Effector memory CD8-positive, alpha-beta T cell (primary cell): ENCODE data around the gene CHRM4.

Source experiments
- ATAC-seq: fragments of 150-1000 bp; cut with Tn5 transposase; replicated peaks from 2 replicates; pipeline ENCODE4 v1.10.0; 2021; ENCODE audit warnings: mild to moderate bottlenecking, moderate library complexity
- DNase-seq, 3 experiments: peaks; one replicate each; pipeline ENCODE4 v3.0.0; 2021
- H3K27ac Mint-ChIP-seq, 2 donors: one replicate each; pipeline ENCODE4 v1.8.0; 2022; ENCODE audit warnings: mild to moderate bottlenecking in 2 of 2, mixed read lengths in 2 of 2, moderate library complexity in 2 of 2
- H3K27me3 Mint-ChIP-seq, 2 donors: one replicate each; pipeline ENCODE4 v1.8.0; 2022; ENCODE audit warnings: mixed read lengths in 2 of 2
- H3K36me3 Mint-ChIP-seq: one replicate; pipeline ENCODE4 v1.8.0; 2022; ENCODE audit warnings: mild to moderate bottlenecking, moderate library complexity, mixed read lengths; ENCODE audit not compliant: insufficient read depth
- H3K4me1 Mint-ChIP-seq, 2 donors: one replicate each; pipeline ENCODE4 v1.8.0; 2022; ENCODE audit warnings: low read depth in 2 of 2, mixed read lengths in 2 of 2
- H3K4me3 Mint-ChIP-seq, 2 donors: one replicate each; pipeline ENCODE4 v1.8.0; 2022; ENCODE audit warnings: mild to moderate bottlenecking in 2 of 2, mixed read lengths in 2 of 2, moderate library complexity in 2 of 2
- H3K9me3 Mint-ChIP-seq, 2 donors: one replicate each; pipeline ENCODE4 v1.8.0; 2022; ENCODE audit warnings: mixed read lengths in 2 of 2

The CHRM4 gene

DNA sequence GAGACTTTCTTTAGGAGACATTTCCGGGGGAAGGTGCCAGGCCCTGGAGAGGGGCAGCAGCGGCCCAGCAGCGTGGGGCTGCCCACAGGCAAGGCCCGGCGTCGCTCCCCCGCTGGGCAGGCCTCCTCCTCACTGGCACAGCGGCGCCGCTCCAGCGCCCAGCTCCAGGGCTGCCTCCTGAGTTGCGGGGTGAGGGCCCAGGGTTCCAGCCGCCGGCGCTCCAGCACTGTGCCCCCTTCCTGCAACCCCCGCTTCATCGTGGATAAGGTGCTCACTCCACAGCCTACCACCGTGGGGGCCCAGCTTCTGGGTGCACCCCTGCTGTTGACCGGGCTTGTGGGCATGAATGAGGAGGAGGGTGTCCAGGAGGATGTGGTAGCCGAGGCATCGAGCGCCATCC is 25.3 kb downstream of the CHRM4 start:
- ATAC-seq (no peak), DNase-seq (no peak)
- Mint-ChIP-seq H3K36me3 (peaks cover 54% of the 10 kb centered on the region), H3K27me3 (no peaks in the 10 kb centered on the region), H3K4me1 (peaks cover 48 to 50% of the 10 kb centered on the region in 2 donors), H3K27ac (peak overlapping the region in 1 of 2 donors; percentile 67), H3K4me3 (no peak overlapping the region), H3K9me3 (no peaks in the 10 kb centered on the region)

DNA sequence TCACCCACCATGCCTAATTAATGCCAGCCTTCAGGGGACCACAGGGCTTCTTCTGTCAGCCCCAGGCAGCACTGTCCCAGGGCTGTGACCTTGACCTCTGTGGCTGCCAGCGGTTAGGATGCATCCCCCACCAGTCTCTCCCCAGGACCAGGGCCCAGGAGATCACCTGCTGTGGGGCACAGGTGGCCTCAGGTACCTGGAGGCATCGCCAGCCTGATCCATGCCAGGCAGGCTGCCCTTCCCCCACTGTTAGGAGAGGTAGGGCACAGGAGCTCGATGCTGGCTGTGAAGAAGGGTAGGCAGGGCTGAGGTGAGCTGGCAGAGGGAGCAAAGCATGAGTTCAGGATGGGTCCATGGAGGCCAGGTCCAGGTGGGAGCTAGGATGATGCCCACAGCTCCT is 26.8 kb downstream of the CHRM4 start:
- Mint-ChIP-seq H3K4me1 (peaks cover 54 to 60% of the 10 kb centered on the region in 2 donors), H3K9me3 (no peaks in the 10 kb centered on the region), H3K4me3 (no peak overlapping the region), H3K27me3 (no peaks in the 10 kb centered on the region), H3K27ac (peak overlapping the region; percentile 68 to 85), H3K36me3 (peaks cover 50% of the 10 kb centered on the region)
- ATAC-seq, result no peak
- no peak for DNase-seq

DNA sequence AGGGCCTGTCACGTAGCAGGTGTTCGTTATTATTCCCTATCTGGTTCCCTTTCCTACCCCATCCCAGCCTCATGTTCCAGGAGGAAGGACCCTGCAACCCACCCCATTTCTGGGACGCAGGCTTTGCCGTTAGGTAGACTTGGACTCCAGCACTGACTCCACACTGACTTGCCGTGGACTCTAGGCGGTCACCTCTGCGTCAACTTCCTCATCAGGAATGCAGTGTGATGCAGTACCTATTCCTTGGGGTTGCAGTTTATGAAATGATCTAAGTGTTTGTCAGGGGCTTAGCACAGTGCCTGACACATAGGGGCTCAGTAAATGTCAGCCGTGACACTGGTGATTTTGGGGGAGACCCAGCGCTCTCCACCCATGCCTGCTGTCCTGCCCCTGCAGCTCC is 27.5 kb downstream of the CHRM4 start:
- Mint-ChIP-seq H3K4me1 (peaks cover 49 to 60% of the 10 kb centered on the region in 2 donors), H3K4me3 (peak overlapping the region in 1 of 2 donors; percentile 25), H3K36me3 (peaks cover 43% of the 10 kb centered on the region), H3K27me3 (no peaks in the 10 kb centered on the region), H3K9me3 (no peaks in the 10 kb centered on the region), H3K27ac (peak overlapping the region; percentile 68 to 85)
- ATAC-seq (no peak), DNase-seq (no peak)

DNA sequence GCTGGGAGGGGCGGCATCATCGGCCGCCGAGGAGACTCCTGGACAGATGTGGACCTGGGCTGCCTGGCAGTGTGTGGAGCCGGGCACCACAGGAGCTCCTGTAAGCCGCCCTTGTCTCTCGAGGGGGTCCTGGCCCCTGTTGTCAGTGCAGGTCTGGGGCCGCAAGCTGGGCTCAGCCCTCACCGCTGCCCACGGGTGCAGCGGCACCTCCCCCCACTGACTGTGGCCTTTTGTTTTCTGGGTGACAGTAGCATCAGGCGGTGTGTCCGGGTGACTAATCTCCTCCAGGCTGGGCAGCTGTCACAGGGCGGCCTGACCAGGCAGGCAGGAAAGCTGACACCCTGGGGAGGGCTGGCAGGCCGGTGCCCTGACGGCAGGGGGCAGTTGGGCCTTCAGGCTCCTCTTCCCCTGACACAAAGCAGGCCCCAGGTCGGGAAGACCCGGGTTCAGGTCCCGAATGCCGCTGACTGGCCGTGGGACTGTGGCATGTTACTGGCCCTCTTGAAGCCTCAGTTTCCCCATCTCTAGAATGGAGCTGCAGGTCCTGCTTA is 28.0 kb downstream of the CHRM4 start:
- ATAC-seq, result no peak
- peaks cover 42% of the 10 kb centered on the region for H3K36me3 Mint-ChIP-seq
- no peak for DNase-seq
- H3K27me3 Mint-ChIP-seq, result no peaks in the 10 kb centered on the region
- H3K4me3 Mint-ChIP-seq, result peak overlapping the region; percentile 25 to 88
- peak overlapping the region; percentile 68 to 85 for H3K27ac Mint-ChIP-seq
- H3K9me3 Mint-ChIP-seq, result no peaks in the 10 kb centered on the region
- peaks cover 49 to 59% of the 10 kb centered on the region in 2 donors for H3K4me1 Mint-ChIP-seq

DNA sequence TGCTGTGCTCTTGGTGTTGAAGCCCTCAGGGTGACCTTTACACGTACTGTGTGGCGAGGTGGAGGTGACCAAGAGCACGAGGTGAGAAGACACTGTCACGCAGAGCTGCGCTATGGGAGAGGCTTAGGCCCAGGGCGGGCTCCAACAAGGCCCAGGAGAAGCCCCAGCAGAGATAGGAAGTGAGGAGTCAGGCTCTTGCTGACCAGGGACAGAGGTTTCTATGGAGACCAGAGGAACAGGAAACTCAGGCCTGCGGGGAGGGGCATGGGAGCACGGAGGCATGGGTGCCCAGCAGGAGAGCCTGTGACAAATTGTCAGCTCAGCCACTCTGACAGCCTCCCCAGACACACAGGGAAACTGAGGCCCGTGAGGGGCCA is 28.6 kb downstream of the CHRM4 start:
- Mint-ChIP-seq H3K36me3 (peaks cover 38% of the 10 kb centered on the region), H3K27ac (peak overlapping the region; percentile 90 to 92), H3K9me3 (no peaks in the 10 kb centered on the region), H3K4me1 (peaks cover 53 to 57% of the 10 kb centered on the region in 2 donors), H3K27me3 (no peaks in the 10 kb centered on the region), H3K4me3 (peak overlapping the region; percentile 86 to 88)
- no peak for DNase-seq
- ATAC-seq, result no peak

DNA sequence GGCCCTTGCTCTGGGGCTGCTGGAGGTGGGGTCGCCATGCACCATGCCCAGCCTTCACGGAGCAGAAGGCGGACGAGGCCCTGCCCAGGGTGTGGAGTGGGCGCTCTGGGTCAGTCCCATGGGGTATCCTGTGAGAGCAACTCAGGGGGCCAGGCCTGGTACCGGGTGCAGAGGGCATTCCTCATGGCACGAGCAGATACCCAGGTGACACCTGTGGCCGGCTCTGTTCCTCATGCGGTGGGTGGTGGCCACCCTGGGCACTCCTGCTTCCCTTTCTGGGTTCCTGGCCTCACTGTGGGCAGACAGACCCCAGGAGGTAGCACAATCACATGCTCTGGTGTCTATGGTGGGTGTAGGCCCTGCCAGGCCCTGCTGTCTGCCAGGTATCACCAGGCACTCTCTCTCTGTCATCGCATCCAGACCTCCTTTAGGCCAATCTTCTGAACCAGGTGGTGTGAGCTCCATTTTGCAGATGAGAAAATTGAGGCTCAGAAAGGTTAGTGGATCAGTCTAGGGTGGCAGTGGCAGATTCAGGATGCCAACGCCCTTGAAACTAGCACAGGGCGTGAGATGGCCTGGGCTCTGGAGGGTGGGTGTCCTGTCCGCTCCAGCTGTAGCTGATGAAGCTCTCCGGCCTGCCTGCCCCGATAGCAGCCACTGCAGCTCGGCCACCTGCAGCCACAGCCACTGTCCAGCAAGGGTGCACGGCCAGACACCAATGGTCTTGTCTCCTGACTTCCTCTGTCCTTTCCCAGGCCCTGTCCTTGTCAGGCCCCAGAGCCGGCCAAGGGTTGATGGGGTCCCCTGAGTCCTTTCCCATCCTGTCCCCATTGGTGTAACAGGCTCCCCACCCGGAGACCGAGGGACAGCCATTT is 29.2 kb downstream of the CHRM4 start:
- ATAC-seq (no peak), DNase-seq (no peak)
- H3K9me3 Mint-ChIP-seq, result no peaks in the 10 kb centered on the region
- no peaks in the 10 kb centered on the region for H3K27me3 Mint-ChIP-seq
- peak overlapping the region; percentile 86 to 88 for H3K4me3 Mint-ChIP-seq
- H3K36me3 Mint-ChIP-seq, result peaks cover 33% of the 10 kb centered on the region
- peak overlapping the region; percentile 92 to 97 for H3K27ac Mint-ChIP-seq
- peaks cover 59 to 61% of the 10 kb centered on the region in 2 donors for H3K4me1 Mint-ChIP-seq

DNA sequence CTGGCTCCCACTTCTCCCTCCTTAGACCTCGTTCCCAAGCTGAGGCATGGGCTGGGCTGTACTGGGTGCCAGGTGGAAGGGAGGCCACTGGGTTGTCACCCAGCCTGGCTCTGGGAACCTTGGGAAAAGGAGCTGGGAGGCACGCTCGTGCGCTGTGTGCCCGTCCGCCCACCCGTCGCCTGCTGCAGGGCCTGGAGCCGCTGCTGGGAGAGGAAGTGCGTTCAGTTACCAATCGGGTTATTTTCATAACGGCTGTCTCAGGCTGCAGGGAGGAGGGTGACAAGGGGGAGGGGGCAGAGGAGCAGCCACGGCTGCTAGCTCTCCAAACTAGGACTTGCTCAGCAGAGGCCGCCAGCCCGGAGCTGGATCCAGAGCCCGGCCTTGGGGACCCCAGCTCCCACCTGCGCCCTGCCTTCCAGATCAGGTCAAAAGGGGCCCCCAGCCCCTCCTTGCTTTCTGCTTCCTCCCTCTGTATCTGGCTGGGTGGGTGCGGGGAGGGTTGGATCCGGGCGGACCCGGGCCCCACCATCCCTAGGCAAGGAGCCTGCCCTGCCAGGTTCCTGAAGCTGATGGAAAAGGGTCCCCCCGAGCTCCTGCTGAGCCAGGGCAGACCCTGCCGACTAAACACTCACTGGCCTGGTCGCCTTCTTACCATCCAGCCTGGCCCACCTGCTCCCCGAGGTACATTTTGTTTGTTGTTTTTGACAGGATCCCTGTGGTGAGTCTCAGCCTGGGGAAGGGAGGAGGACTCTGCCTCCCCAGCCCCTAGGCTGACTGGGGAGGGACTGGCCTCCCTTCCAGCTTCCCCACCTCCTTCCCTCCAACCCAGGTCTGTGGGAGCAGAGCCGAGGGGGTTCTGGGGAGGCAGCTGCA is 30.1 kb downstream of the CHRM4 start:
- Mint-ChIP-seq H3K36me3 (peaks cover 30% of the 10 kb centered on the region), H3K9me3 (no peaks in the 10 kb centered on the region), H3K27ac (peak overlapping the region; percentile 92 to 97), H3K27me3 (no peaks in the 10 kb centered on the region), H3K4me3 (peak overlapping the region; percentile 86 to 88), H3K4me1 (peaks cover 63 to 64% of the 10 kb centered on the region in 2 donors)
- peak; percentile 93 for ATAC-seq
- peak; percentile 48 to 59 (median 53) for DNase-seq

DNA sequence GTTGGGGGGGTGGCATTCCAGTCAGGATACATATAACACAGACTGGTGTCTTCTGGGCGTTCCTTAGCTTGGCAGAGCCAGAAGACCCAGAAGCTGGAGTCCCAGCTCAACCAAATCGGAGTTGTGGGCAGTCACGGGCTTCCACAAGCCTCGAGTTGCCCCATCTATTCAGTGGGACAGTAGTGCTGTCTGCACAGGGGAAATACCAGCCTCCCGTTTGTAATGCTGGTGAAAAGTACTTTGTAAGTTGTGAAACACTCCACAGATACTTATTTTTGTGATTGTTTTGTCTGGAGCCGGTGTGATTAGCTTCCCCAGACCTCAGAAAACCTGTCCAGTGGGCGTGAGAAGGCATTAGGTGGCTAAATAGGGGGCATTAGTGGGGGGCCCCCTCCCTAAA is 30.7 kb downstream of the CHRM4 start:
- no peaks in the 10 kb centered on the region for H3K27me3 Mint-ChIP-seq
- ATAC-seq, result peak; percentile 59
- peaks cover 30% of the 10 kb centered on the region for H3K36me3 Mint-ChIP-seq
- no peak for DNase-seq
- H3K4me1 Mint-ChIP-seq, result peaks cover 67 to 68% of the 10 kb centered on the region in 2 donors
- H3K4me3 Mint-ChIP-seq, result peak overlapping the region; percentile 86 to 88
- H3K27ac Mint-ChIP-seq, result peak overlapping the region; percentile 92 to 97
- H3K9me3 Mint-ChIP-seq, result no peaks in the 10 kb centered on the region

DNA sequence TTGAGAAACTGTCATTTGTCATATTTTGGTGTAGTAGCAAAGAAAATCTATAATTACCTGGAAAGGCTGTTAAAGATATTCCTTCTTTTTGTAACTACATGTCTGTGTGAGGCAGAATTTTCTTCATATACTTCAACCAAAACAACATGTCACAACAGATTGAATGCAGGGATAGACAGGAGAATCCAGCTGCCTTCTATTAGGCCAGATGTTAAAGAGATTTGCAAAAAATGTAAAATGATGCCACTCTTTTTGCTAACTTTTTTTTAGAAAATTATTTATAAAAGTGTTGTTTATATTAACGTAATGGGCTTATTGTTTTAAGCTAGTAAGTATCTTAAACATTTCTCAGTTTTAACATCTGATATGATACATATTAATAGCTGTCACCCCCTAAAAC is 31.6 kb downstream of the CHRM4 start:
- Mint-ChIP-seq H3K4me1 (peaks cover 65 to 67% of the 10 kb centered on the region in 2 donors), H3K9me3 (no peaks in the 10 kb centered on the region), H3K36me3 (peaks cover 29% of the 10 kb centered on the region), H3K27me3 (no peaks in the 10 kb centered on the region), H3K4me3 (peak overlapping the region; percentile 20 to 86), H3K27ac (peak overlapping the region; percentile 92 to 97)
- no peak for DNase-seq
- ATAC-seq, result no peak

DNA sequence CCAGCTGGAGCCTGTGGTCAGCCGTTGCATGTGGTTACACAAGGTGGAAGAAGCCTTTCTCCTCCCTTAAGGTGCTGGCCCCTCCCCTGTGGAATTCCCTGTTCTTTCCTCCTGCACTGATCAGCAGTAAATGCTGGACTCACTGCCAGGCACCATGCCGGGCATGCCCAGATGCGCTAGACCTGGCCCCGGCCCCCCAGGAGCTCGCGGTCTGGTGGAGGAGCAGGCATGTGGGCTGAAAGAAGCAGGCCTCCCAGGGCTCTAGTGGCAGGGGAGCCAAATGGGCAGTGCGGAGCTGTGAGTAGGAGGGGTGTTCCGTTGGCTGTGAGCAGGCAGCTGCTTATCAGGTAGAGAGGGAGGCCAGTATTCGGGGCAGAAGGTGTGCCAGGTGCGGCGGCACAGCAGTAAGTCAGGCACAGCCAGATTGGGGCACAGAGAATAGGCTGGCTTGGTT is 34.1 kb downstream of the CHRM4 start:
- ATAC-seq (no peak), DNase-seq (no peak)
- H3K9me3 Mint-ChIP-seq, result no peaks in the 10 kb centered on the region
- H3K27me3 Mint-ChIP-seq, result no peaks in the 10 kb centered on the region
- peak overlapping the region; percentile 84 to 90 for H3K27ac Mint-ChIP-seq
- peaks cover 66 to 74% of the 10 kb centered on the region in 2 donors for H3K4me1 Mint-ChIP-seq
- H3K4me3 Mint-ChIP-seq, result peak overlapping the region; percentile 56 to 69
- peaks cover 21% of the 10 kb centered on the region for H3K36me3 Mint-ChIP-seq

DNA sequence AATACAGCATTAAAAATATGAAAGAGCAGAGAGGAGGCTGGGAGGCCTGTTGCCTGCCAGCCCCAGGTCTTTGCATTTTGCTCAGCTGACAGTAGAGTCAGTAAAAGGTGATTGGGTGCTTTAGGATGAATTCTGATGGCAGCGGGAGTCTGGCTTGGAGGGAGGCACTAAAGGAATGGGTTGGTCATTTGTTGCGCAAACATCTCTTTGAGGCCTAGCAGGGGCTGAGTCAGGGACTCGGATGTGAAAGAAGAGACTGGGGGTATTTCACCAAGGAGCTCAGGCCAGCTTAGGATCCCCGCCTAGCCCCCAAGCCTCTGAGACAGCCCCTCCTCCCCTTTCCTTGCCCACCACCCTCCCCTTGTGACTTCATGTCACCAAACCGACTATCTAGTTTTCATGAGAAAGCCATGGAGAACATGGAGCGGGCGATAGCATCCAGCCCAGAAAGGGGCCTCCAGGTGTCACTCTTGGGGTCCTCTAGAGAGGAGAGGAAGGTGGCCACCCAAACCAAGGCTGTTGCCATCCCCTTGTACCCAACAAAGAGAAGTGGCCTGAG is 34.6 kb downstream of the CHRM4 start:
- DNase-seq (no peak), ATAC-seq (no peak)
- Mint-ChIP-seq H3K4me1 (peaks cover 65 to 74% of the 10 kb centered on the region in 2 donors), H3K4me3 (peak overlapping the region; percentile 56 to 69), H3K9me3 (no peaks in the 10 kb centered on the region), H3K27me3 (no peaks in the 10 kb centered on the region), H3K27ac (peak overlapping the region; percentile 84 to 90), H3K36me3 (peaks cover 26% of the 10 kb centered on the region)

DNA sequence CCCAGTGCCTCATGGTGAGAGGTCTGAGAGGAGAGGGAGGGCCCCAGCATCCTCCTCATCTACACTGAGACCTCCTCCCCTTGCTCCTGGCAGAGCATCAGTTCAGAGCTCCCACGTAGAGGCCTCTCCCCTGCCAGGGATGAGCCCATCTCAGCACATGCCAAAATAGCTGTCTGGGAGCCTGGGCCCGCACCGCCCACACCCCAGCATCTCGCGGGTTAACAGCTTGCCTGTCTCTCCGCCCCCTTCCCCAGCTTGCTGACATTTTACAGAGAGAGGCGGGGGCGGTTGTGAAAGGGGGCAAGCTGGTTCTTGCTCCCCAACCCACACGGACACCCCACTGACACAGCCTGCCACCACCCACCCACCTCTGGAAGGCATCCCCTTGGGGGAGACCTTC is 37.9 kb downstream of the CHRM4 start:
- Mint-ChIP-seq H3K4me1 (peaks cover 81 to 83% of the 10 kb centered on the region in 2 donors), H3K9me3 (no peaks in the 10 kb centered on the region), H3K27ac (peak overlapping the region; percentile 82 to 95), H3K4me3 (peak overlapping the region; percentile 97 to 98), H3K36me3 (peaks cover 32% of the 10 kb centered on the region), H3K27me3 (no peaks in the 10 kb centered on the region)
- ATAC-seq, result no peak
- DNase-seq, result no peak
